GM21825 (cell line): ENCODE results near the gene CNGA4.

Source experiments
- ATAC-seq: cut with Tn5 transposase; IDR thresholded peaks from one replicate; pipeline ENCODE4 v1.9.1; 2021; ENCODE audit warnings: mild to moderate bottlenecking, moderate library complexity; ENCODE audit not compliant: unreplicated experiment

Gene CNGA4, protein sequence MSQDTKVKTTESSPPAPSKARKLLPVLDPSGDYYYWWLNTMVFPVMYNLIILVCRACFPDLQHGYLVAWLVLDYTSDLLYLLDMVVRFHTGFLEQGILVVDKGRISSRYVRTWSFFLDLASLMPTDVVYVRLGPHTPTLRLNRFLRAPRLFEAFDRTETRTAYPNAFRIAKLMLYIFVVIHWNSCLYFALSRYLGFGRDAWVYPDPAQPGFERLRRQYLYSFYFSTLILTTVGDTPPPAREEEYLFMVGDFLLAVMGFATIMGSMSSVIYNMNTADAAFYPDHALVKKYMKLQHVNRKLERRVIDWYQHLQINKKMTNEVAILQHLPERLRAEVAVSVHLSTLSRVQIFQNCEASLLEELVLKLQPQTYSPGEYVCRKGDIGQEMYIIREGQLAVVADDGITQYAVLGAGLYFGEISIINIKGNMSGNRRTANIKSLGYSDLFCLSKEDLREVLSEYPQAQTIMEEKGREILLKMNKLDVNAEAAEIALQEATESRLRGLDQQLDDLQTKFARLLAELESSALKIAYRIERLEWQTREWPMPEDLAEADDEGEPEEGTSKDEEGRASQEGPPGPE

DNA sequence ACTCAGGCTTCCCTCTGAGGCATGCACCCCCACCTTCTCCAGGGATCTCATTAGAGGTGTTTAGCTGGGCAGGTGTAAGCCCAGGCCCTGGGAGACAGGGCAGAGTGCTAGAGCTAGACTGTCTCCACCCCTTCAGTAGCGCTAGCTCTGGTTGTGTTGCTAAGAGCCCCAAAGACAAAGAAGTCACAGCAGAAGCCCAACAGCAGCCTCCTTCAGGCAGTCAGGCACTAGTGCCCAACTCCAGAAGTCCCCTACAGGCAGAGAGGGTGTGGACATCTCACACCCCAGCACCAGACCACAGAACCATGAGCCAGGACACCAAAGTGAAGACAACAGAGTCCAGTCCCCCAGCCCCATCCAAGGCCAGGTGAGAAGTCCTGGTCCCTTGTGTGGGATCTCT lies at the start of gene CNGA4:
CNGA4 (plus strand) TSS at position 188 of the 400 bp plus-strand sequence; CDS start at position 306, 118 bp downstream.
- ATAC-seq = no peak

DNA sequence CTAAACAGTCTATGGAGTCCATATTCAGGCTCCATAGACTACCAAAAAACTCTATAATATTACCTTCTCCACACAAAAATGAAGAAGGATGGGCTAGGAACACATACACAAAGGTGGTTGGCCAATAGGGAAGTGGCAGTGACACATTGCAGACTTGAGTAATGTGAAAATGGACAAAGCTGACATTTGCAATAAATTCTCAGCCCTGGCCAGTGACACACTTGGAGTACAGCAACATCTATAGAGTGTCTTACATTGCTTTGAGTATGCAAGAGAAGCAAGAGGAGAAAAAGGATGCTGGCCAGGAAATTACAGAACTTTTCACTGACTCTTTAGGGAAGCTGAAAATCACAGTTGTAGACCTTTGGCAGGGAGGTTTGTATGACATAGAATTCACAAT lies 47.1 kb upstream of the CNGA4 start:
- ATAC-seq = no peak

DNA sequence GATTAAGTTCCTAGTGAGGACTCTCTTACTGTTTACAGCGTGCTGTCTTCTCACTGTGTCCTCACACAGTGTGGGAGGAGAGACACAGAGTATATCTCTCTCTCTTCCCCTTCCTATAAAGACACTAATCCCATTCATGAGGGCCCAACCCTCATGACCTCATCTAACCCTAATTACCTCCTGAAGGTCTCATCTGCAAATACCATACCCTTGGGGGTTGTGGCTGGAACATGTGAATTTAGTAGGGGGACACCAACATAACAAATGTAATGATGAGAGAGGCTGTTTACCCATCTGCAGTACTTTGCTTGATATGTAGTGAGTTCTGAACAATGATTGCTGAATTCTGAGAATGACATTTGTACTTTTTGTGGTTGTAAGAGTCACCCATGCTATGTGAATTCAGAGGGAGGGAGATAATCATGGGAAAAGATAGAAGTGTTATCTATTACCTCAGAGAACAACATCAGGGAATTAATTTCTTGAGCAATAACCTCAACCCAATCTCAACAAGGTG lies 44.8 kb upstream of the CNGA4 start:
- no peak for ATAC-seq

DNA sequence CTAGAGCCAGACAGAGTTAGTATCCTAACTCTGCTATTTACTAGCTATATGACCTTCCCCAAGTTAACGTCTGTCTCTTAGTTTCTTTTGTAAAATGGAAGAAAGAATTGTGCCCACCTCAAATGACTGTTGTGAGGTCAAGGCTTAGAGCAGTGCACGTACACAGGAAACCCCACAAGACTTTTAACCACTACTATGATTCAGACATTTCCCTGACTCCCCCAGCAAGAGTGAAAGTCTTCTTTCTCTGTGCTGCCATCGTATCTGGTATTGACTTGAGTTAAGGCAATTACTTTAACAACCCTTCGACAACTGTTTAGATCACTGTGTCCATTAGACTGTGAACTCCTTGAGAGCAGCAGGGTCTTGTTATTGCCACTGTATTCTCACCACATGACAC lies 42.5 kb upstream of the CNGA4 start:
- ATAC-seq = no peak

DNA sequence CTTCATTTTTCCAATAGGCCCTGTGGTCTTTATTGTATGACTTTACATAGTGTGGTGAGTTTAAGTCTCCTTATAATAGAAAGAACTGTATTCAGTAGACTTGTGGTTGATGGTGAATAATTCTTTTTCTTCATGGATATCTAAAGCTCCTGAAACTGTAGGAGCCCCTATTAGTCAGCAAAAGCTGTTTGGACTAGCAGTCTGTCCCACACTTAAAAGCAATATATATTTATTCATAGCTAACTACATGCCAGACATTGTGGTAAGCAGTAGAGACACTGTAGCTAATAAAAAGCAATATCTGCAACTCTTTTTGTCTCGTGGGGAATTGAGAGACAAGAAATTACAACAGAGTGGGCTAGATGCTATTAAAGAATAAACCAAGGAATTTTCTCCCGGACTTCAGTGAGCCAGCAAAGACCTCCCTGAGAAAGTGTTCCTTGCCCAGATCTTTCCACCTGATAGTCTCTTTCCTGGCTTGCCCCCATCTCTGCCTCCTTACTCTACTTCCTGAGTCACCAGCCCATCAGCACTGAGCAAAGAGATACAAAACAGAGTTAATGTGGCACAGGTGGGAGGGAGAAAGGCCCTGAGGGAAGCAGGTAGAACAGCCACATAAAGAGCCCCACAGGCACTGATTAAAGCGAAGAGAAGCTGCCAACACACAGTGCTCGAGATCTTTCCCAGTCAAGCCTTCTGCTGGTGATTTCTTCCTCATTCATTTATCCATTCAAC lies 41.3 kb upstream of the CNGA4 start:
- ATAC-seq = no peak

DNA sequence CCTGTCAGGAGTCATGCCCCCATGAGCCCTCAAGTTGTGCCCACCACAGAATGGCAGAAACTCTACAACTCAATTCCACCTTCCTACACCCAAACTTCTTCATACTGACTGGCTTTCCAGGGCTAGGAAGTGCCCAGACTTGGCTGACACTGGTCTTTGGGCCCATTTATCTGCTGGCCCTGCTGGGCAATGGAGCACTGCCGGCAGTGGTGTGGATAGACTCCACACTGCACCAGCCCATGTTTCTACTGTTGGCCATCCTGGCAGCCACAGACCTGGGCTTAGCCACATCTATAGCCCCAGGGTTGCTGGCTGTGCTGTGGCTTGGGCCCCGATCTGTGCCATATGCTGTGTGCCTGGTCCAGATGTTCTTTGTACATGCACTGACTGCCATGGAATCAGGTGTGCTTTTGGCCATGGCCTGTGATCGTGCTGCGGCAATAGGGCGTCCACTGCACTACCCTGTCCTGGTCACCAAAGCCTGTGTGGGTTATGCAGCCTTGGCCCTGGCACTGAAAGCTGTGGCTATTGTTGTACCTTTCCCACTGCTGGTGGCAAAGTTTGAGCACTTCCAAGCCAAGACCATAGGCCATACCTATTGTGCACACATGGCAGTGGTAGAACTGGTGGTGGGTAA lies 39.6 kb upstream of the CNGA4 start, which contains the start of gene OR52W1:
OR52W1 (plus strand) TSS at position 51 of the 637 bp plus-strand sequence; CDS start at position 51, 0 bp downstream.
- ATAC-seq = no peak

DNA sequence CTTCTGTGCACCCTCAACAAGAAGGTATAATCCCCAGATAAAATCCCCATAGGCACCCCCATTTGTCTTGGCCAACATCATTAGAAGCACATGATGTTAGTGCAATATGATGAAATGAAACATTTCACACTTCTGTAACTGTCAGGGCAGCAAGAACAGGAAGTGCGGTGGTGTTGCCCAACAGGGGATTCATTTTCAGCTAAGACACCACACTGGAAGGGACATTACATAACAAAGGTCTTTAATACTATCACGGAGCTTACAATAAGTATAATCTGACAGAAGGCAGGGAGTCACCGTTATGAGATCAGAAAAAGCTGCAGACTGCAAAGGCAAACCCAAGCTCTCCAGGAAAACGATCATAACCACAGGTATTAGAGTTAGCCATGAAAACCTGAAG lies 37.9 kb upstream of the CNGA4 start:
- ATAC-seq = no peak

DNA sequence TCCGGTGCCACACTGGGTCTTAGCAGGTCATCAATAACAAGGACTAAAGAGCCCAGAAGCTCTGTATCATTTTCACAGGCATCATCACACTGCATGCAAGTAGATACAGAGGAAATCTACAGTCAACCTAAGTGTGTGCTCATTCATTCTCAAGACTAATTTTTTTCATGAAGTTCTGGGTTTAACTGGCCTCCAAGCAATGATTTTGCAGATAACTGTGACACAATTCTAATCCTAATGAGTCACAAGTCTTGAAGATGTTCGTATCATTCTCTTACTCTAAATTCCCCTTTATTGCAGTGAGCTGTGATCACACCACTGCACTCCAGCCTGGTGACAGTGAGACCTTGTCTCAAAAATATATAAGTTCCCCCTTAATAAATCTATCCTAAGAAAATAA lies 37.4 kb upstream of the CNGA4 start:
- no peak for ATAC-seq

DNA sequence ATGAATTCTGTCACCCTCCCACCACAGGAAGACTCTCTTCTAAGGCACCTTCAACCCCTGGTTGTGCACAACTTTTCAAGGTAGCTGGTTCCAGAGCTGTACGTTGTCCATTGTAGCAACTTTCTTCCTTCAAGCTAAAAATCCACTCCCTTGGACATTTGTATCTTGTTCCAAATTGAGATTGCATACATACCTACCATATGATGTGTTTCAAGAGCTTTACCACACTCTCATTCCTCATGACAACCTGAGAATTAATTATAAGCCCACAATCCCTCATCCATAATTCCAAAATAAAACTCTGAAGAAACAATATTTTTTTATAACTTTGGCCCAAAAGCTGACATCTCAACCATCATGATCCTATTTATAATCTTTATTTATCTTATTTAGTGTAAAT lies 36.8 kb upstream of the CNGA4 start:
- no peak for ATAC-seq

DNA sequence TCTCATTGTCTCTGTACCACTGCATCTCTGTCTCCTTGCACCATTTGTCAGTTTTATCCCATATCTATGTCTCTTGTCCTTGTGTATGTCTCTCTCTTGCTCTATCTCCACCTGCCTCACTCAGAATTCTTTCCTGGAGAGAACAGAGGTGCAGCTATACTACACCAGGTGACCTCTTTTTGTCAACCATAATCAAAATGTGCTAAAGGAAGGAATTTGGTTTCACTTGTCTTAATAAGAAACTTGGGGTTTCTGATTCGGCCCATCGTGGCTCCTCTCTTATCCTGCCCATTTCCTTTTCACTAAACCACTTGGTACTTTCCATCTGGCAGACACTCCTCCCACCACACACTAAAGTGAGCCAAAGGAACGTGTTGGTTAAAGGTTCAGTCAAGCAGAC lies 35.6 kb upstream of the CNGA4 start:
- peak; percentile 77 for ATAC-seq

DNA sequence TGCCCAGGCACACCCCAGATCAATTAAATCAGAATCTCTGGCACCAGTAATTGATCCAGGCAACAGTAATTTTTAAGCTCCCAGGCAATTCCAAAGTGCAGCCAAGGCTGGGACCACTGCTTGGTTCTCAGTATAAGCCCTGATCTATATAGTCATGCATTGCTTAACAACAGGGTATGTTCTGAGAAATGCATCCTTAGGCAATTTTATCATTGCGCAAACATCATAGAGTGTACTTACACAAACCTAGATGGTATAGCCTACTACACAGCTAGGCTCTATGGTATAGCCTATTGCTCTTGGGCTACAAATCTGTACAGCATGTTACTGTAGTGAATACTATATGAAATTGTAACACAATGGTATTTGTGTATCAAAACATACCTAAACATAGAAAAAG lies 34.2 kb upstream of the CNGA4 start:
- ATAC-seq = no peak

DNA sequence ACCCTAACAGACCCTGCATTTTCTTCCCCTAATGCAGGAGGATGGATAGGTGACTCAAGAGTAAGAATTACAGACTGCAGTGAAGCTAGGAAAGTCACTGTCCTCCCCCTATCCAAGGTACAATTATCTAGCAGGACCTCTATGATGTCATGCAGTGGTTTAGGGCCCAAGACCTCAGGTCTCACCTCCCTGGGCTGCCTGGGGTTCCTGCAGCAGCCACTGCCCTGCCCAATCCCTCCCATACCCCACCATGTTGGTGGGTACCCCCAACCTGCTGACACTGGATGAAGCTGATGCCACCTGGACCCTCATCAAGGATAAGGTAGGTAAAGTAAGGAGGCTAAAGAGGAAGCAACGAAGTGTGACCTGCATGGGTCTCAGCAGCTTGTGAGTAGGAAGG lies 33.5 kb upstream of the CNGA4 start, which contains the start of gene C11orf42:
C11orf42 (plus strand) TSS at position 192 of the 400 bp plus-strand sequence; CDS start at position 251, 59 bp downstream.
- no peak for ATAC-seq

DNA sequence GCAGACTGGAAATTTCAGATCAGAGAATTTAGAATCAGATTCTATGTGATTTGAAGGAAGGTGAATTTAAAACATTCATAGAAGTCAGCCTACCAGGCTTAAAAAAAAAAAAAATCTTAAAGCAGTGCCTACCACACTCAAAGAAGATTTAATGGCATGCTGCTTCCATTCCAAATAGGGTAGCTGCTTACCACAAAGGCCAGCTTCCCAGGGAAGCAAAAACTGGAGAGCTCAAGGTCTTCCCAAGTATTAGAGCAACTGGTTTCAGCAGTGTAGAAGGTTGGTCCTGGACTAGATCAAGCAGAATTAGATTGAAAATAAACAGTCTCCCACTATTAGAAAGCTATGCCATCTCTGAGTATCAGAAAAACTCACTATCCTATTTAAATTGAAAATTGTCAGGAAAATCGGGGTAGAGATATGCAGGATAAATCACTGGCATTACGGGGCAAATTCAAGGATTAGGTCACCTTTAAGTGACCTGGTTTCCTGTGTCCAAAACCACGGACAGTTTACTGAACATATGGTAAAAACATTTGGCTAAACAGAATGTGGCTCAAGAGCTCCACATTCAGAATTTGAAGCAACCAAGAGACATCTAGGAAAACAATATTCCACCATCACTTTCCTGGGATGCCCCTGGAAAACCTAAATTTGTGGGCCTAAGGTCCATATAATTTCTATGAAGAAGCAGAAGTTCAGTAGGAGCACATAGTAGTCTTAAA lies 32.3 kb upstream of the CNGA4 start:
- ATAC-seq = no peak

DNA sequence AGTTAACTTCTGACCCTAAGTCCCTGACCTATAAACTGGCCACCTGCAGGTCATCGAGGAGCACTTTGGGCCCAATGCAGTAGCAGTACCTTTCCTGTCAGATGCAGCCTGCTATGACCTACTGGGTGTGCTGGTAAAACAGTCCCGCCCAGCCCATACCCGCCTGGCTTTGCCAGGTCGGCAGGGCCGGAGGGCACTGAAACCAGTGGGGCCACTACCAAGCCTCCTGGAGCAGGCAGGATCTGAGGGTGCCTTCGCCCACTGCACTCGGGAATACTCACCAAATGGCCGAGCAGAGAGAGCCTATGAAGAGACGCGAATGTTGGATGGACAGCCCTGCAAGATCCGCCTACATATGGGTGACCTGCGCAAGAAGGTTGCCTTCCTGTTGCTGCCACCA lies 29.1 kb upstream of the CNGA4 start:
- no peak for ATAC-seq

DNA sequence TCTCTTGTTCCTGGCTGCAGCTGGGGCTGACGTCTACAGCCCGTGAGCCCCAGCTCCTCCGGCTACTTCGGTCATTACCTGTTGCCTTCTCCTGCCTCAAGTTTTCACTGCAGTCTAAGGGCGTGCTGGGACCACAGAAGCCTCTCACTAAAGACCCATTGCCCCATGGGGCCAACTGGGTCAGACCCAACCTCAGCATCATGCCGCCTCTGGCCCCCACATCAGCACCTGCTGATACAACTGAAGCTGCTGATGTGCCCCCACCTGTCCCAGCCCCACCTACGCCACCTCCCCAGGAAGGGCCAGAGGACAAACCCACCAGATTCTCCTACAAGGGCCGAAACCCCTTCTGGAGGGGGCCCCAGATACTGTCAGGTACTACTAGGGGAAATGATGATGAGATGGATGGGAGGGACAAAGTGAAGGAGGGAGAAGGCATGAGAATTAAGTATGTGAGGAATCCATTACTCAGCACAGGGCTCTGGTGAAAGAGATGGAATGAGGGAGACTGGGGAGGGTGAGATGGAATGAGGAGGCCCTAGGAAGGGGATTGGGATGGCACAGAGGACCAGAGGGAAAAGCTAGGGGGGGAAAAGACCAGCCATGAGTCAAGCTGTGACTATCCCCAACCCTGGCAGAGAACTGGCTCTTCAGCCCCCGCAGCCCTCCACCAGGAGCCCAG lies 28.5 kb upstream of the CNGA4 start:
- no peak for ATAC-seq

DNA sequence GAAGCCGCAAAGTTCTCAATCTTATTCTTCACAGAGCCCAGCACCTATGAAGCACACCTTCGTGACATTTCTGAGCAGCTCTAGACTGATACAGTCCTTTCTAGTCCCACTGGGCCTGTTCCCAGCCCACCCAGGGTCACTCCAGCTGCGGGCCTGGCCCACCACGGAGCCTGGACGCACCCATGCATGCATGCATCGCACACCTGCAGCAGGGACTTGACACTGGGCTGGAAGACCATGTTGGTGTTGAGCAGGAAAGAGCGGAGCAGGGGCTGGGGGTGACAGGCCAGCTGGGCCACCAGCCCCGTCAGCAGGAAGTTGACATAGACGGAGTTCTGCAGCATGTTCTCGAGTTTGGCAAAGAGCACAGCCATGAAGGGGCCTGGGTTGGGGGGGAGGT lies 24.4 kb upstream of the CNGA4 start:
- no peak for ATAC-seq

DNA sequence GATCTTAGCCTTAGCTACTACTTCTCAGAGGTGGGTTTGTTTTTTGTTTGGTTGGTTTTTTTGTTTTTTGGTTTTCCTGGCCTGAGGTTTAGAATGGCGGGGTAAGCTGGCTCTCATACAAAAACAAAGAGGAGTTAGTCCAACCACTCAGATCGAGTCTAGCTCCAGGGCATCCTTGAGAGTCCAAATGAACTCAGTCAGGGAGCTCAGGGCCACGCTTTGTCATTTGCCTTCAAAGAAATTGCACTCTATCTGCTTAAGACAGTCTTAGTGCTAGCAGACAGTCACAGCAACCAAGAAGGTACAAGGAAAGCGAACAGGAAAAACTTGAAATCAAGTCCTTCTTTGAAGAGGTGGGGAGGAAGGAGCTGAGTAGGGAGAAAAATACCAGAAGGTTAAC lies 22.4 kb upstream of the CNGA4 start:
- ATAC-seq = no peak

DNA sequence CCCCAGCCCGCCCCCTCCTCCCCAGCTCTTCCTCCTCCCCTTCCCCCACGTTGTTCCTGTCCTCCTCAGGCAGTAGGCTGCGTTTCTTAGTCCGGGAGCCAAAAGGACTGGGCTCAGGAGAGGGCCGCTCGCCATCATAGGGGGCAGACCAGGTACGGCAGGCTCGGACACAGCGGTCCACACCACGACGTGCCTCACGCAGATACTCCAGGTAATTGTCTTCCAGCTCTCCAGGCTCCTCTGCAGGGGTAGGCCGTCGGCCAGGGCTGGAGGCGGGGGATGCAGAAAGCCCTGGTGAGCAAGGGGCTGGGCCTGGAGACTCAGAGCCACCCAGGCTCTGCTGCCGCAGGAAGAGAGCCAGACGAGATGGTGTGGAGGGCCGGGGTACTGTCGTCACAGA lies 21.2 kb upstream of the CNGA4 start:
- ATAC-seq = no peak

DNA sequence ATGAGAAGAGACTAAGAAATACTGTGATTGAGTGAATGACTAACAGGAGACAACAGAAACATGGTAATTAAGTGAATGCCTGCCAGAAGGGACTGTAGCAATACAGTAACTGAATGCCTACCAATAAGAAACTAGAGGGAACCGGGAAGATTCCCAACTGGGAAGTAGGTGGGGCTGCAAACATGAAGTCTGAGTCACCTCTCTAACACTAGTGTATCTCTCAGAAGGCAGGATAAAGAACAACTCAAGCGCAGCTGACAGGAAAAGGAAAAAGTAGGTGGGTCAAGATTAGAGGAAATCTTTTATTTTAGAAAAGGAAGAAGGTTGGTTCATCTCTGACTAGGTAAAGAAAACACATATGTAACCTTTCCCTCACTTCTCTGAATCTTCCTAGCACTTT lies 19.5 kb upstream of the CNGA4 start:
- ATAC-seq = no peak

DNA sequence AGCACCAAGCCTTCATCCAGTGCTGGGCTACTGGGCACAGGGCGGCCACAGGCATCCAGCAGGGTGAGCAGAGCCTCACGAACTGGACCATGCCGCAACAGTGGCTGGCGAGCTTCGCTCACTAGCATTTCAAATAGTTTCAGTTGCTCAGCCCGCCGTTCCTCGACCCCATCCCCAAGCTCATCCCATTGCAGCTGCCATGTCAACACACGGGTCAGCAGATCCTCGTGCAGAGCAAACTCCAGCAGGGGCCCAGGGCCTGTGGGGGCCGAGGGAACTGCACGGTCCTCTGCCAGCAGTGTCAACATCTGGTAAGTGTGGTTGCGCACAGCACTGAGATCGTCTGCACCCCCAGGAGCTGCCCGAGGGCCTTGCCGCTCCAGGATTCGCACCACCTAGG lies 15.0 kb upstream of the CNGA4 start:
- no peak for ATAC-seq
